SJCRH30 (cell line): ENCODE data around the gene AMN. TPM values are rescaled to one million over a fixed set of nuclear protein-coding genes. Genes with fewer than 3 reads are reported as not detected.
"Not testable (repeated sequence)": the region's sequence is repeated elsewhere in the genome, so short reads cannot be mapped to it uniquely, and the experiment has no call there.

ENCODE experiments used
- DNase-seq, 2 experiments: peaks; one replicate each; pipeline ENCODE4 v3.0.0-alpha.2; 2015 to 2020
- H3K27ac ChIP-seq: fragments of 250-450 bp; sonication (Bioruptor Pico); 2 replicates; pipeline ENCODE4 v1.5.1; 2020; ENCODE audit warnings: mild to moderate bottlenecking, moderate library complexity
- H3K27me3 ChIP-seq: fragments of 250-450 bp; sonication (Bioruptor Pico); 2 replicates; pipeline ENCODE4 v1.5.1; 2020; ENCODE audit warnings: mild to moderate bottlenecking, moderate library complexity
- H3K36me3 ChIP-seq: fragments of 250-450 bp; sonication (Bioruptor Pico); 2 replicates; pipeline ENCODE4 v1.5.1; 2020; ENCODE audit warnings: mild to moderate bottlenecking, moderate library complexity
- H3K4me1 ChIP-seq: fragments of 250-450 bp; sonication (Bioruptor Pico); 2 replicates; pipeline ENCODE4 v1.5.1; 2020; ENCODE audit warnings: mild to moderate bottlenecking, moderate library complexity
- H3K4me3 ChIP-seq: fragments of 250-450 bp; sonication (Bioruptor Pico); 2 replicates; pipeline ENCODE4 v1.5.1; 2020; ENCODE audit warnings: mild to moderate bottlenecking, moderate library complexity
- H3K9me3 ChIP-seq: fragments of 250-450 bp; sonication (Bioruptor Pico); replicated peaks from 2 replicates; pipeline ENCODE4 v1.5.1; 2020; ENCODE audit warnings: mild to moderate bottlenecking, moderate library complexity
- total RNA-seq: library from RNA; depleted of rRNA; stranded (reverse); fragments of >200 nt; shearing (Covaris generic); gene quantifications from 2 replicates; pipeline ENCODE4 v1.2.3, GENCODE V29; 2014

AMN gene
- total RNA-seq, 1 experiment from 2014 or later, result not detected

DNA sequence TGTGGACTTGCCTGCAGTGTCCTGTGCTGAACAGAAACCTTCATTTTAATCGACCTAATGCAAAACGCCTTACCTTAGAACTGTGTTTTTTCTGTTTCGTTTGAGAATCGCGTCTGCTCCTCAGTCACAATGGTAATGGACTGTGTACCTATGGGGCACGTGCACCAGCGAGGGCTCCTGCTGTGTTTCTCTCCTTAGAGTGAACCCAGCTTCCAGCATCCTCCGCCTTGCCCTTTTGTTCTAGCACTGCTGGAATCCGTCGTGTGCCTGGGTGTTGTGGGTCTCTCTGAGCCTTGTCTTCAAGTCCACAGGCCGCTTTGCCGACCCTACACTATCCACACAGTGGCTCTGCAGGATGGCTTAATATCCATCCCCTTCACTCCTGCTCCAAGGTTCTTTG is 3.6 kb downstream of the AMN start:
- no peak overlapping the region for H3K27ac ChIP-seq
- H3K9me3 ChIP-seq, result no peaks in the 10 kb centered on the region
- H3K27me3 ChIP-seq, result no peaks in the 10 kb centered on the region
- no peaks in the 10 kb centered on the region for H3K36me3 ChIP-seq
- no peaks in the 10 kb centered on the region for H3K4me1 ChIP-seq
- H3K4me3 ChIP-seq, result no peak overlapping the region
- no peak for DNase-seq

DNA sequence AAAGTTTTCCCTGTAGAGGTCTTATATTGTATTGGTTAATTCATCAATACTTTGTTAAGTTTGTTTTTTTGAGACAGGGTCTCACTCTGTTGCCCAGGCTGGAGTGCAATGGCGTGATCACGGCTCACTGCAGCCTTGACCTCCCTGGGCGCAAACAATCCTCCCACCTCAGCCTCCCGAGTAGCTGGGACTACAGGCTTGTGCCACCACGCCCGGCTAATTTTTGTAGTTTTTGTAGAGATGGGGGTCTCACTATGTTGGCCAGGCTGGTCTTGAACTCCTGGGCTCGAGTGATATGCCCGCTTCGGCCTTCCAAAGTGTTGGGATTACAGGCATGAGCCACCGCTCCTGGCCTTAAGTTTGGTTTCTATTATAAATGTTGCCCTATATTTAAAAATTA is 4.4 kb downstream of the AMN start:
- not testable (repeated sequence) for H3K36me3 ChIP-seq, H3K4me1 ChIP-seq, H3K27ac ChIP-seq, H3K27me3 ChIP-seq, DNase-seq, H3K9me3 ChIP-seq, H3K4me3 ChIP-seq

DNA sequence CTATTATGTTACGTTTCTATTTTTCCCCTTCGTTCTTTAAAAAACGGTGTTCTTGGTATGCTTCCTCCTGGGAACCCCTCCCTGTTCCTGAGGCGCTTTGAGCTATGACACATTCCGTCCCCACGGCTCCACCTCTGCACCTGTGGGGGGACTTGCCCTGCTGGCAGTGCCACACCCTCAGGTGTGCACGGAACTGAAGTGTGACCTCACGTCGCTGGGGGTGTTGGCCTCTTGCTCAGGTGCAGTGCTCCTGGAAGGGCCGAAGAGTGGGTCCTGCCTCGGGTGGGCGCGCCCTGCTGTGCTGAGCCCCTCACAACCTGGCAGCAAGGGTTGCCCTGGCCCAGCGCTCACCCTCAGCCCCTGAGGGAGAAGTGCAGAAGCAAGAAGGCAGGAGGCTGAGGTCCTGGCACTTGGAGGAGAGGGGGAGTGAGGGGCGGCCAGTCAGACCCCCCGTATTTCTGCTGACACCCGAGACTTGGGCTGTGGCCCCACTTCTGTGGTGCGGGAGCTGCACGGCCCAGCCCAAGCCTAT is 4.9 kb downstream of the AMN start:
- no peak for DNase-seq

DNA sequence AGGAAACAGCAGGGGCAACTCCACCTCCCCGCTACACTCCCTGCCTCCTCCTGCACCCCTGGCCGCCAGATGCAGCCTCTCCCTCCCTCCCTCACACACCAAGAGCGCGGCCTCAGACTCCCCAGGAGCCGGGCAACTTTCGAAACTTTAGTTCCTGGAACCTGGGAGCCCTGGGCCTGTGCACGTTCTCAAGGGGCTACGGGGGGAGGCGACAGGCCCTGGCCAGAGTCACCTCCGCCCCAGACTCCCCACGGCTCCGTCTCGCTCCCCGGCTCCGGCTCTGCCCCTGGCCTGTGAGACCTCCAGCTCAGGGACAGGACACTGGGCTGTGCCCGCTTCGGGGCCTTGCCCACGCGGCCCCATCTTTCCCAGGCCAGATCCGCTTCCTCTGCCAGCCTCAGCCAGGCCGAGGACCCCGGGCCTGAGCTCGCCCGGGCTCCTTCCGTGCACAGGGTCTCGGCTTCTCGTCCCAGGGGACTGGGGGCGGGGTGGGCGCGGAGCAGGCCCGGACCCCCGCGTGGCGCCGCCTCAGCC is 5.5 kb downstream of the AMN start:
- H3K36me3 ChIP-seq, result no peaks in the 10 kb centered on the region
- no peak for DNase-seq
- H3K27me3 ChIP-seq, result no peaks in the 10 kb centered on the region
- H3K9me3 ChIP-seq, result no peaks in the 10 kb centered on the region
- no peak overlapping the region for H3K27ac ChIP-seq
- no peaks in the 10 kb centered on the region for H3K4me1 ChIP-seq
- no peak overlapping the region for H3K4me3 ChIP-seq

More for the DNA sequence above, 4.9 kb downstream of the AMN start:
- H3K9me3 ChIP-seq, result no peaks in the 10 kb centered on the region
- H3K36me3 ChIP-seq, result no peaks in the 10 kb centered on the region
- H3K27ac ChIP-seq, result no peak overlapping the region
- H3K27me3 ChIP-seq, result no peaks in the 10 kb centered on the region
- no peak overlapping the region for H3K4me3 ChIP-seq
- no peaks in the 10 kb centered on the region for H3K4me1 ChIP-seq

DNA sequence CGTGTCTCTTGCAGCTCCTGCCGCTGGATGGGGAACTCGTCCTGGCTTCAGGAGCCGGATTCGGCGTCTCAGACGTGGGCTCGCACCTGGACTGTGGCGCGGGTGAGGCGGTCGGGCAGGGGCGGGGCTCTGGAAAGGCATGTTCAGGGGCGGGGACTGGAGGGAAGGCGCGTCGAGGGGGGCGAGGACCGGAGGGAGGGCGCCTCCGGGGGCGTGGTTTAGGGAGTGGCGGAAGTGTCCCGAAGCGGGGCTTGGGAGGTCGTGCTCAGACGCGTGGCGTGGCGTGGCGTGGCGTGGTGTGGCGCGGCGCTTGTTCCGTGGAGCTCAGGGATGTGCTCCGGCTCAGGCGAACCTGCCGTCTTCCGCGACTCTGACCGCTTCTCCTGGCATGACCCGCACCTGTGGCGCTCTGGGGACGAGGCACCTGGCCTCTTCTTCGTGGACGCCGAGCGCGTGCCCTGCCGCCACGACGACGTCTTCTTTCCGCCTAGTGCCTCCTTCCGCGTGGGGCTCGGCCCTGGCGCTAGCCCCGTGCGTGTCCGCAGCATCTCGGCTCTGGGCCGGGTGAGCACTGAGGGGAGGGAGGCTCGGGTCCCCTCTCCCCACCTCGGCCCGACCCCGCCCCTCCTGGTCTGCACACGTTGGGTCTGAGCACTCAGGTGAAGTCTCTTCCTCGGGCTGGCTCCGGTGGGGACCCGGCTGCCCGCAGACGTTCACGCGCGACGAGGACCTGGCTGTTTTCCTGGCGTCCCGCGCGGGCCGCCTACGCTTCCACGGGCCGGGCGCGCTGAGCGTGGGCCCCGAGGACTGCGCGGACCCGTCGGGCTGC is 6.2 kb downstream of the AMN start:
- DNase-seq, result no peak
- Histone ChIP-seq H3K4me1 (no peaks in the 10 kb centered on the region), H3K4me3 (no peak overlapping the region), H3K36me3 (no peaks in the 10 kb centered on the region; the same call in 1 of the 2 replicates), H3K9me3 (no peaks in the 10 kb centered on the region), H3K27ac (no peak overlapping the region), H3K27me3 (no peaks in the 10 kb centered on the region)

DNA sequence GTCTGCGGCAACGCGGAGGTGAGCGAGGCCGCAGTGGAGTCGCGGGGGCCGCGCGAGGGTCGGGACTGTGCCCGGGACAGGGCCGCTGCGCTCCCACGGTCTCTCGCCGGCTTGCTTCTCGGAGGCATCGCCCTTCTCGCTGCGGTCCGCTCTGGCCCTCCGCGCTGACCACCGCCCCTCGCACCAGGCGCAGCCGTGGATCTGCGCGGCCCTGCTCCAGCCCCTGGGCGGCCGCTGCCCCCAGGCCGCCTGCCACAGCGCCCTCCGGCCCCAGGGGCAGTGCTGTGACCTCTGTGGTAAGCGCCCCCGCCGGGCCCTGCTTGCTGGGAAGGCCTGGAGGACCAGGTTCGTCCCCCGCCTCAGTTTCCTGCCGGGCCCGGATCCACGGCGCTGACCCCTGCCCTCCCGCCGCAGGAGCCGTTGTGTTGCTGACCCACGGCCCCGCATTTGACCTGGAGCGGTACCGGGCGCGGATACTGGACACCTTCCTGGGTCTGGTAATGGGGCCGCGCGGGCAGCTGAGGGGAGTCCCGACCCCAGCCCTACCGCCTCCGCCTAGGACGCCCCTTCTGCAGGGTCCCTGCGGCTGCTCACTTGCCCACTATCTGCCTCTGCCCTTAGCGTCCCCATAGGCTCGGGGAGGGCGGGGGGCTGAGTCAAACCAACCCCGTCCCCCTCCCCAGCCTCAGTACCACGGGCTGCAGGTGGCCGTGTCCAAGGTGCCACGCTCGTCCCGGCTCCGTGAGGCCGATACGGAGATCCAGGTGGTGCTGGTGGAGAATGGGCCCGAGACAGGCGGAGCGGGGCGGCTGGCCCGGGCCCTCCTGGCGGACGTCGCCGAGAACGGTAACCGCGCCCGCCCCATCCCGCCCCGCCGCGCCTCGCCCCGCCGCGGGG is 7.0 kb downstream of the AMN start:
- no peaks in the 10 kb centered on the region for H3K27me3 ChIP-seq
- no peaks in the 10 kb centered on the region for H3K4me1 ChIP-seq
- no peak overlapping the region for H3K4me3 ChIP-seq
- DNase-seq, result no peak
- H3K27ac ChIP-seq, result no peak overlapping the region
- no peaks in the 10 kb centered on the region for H3K9me3 ChIP-seq
- H3K36me3 ChIP-seq, result no peaks in the 10 kb centered on the region; the same call in 1 of the 2 replicates

DNA sequence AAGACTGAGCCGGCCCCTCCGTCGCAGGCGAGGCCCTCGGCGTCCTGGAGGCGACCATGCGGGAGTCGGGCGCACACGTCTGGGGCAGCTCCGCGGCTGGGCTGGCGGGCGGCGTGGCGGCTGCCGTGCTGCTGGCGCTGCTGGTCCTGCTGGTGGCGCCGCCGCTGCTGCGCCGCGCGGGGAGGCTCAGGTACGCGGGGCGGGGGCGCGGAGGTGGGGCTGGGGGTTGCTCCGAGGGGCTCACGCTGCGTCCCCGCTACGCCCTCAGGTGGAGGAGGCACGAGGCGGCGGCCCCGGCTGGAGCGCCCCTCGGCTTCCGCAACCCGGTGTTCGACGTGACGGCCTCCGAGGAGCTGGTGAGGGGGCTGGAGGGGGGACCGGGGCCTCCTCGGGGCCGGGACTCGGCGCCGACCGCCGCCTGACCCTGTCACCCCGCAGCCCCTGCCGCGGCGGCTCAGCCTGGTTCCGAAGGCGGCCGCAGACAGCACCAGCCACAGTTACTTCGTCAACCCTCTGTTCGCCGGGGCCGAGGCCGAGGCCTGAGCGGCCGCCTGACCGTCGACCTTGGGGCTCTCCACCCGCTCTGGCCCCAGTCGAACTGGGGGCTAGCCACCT is 7.8 kb downstream of the AMN start:
- H3K36me3 ChIP-seq, result no peaks in the 10 kb centered on the region; the same call in 1 of the 2 replicates
- H3K4me3 ChIP-seq, result no peak overlapping the region
- H3K27ac ChIP-seq, result no peak overlapping the region
- no peaks in the 10 kb centered on the region for H3K4me1 ChIP-seq
- DNase-seq, result no peak
- H3K9me3 ChIP-seq, result no peaks in the 10 kb centered on the region
- no peaks in the 10 kb centered on the region for H3K27me3 ChIP-seq

DNA sequence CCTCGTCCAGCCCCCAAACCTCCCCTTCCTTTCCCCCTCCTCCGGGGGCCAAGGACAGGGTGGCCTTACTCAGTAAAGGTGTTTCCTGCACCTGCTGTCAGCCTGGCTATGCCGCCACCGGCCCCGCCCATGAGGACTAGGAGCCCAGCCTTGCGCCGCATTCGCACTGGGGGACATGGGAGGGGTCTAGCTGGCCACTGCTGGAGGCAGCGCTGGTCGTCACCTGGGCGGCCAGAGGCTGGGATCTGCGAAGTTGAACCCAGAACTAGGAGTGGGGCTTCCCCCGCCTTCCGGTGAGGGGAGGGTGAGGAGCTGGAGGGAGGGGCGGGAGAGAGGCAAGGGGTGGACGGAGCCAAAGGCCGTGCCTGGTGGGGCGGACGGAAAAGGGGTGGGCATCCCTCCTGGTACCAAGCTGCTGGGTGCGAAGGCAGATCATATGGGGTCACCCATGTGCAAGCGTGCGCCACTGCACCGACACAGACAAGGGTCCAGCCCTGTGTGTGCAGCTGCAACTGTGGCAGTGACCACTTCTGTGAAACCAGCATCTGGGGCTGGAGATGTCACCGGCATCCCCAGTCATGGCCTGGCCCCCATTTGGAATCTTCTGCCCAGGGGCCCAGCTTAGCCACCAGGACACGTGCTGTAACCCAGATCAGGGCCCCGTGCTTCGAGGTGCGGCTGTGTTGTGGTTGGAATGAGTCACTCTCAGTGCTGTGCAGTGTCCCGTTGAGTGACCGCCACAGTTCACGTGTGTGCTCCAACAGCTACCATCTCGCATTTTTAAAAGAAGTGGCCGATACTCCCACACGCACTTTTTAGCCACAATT is 8.5 kb downstream of the AMN start:
- Histone ChIP-seq H3K27me3 (no peaks in the 10 kb centered on the region), H3K36me3 (no peaks in the 10 kb centered on the region; the same call in 1 of the 2 replicates), H3K4me3 (no peak overlapping the region), H3K27ac (no peak overlapping the region), H3K4me1 (no peaks in the 10 kb centered on the region), H3K9me3 (no peaks in the 10 kb centered on the region)
- no peak for DNase-seq

DNA sequence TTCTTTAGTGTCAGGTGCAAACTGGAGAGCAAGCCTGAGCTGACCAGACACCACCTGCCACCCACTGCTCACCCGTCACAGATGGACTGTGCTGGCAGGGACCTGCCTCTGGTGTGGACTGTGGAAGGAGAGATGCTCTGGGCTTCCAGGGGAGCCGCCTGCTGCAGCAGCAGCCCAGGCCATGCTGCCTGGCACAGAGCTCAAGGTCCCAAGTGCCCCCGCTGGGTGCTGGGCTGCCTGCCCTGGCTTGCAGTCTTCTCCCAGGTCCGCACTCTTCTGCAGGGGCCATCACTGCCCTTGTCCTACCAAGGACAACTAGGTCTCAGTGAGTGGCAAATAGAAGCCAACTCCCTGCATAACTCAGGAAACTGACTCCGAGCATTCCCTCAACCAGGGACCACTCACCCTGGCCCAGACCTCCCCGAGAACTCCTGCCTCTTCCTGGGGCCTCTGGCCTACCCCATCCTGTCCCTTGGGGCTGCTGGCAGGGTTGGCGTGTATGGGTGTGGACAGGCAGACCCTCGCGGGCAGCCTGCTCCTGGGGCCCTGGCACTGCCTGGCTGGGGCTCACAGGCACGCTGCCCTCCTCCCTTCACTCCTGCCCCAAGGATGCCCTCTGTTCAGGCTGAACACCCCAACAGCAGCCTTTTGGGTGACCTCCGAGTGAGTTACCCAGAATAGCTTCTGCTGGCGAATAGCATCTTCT is 9.3 kb downstream of the AMN start:
- no peaks in the 10 kb centered on the region; the same call in 1 of the 2 replicates for H3K36me3 ChIP-seq
- no peaks in the 10 kb centered on the region for H3K4me1 ChIP-seq
- H3K4me3 ChIP-seq, result no peak overlapping the region
- no peaks in the 10 kb centered on the region for H3K9me3 ChIP-seq
- H3K27ac ChIP-seq, result no peak overlapping the region
- no peak for DNase-seq
- no peaks in the 10 kb centered on the region for H3K27me3 ChIP-seq

DNA sequence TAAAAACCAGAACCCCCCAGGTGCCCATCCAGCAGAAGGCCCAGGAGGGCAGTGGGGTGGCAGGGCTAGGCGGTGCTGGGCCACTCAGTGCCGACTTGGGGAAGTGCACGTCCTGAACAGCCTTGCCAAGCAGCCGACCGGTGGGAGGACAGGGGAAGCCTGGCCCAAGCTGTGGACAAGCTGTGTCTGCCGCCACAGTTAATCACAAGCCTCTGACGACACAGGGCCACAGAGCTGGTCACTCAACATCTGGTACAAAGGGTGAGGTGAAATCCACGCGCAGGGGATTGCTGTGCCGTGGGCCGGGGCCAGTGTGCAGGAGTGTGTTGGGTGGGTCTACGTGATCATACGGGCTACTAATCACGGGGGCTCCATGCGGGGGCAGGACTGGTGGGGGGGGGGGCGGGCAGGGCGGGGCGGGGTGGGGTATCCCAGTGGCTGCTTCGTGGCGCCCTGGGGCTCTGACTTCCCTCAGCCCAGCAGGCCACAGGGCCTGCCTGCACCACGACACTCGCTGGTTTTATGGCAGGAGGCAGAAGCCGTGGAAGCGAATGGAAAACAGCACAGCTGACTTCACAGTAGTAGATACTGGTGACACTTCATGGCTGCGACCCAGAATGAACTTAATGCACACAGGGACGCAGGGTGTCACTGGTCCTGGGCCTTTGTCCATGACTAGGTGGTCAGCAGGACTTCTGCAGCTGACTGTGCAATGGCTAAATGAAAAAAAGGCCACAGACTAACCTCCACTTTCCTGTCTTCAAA is 10.2 kb downstream of the AMN start:
- DNase-seq, result no peak
- Histone ChIP-seq H3K4me3 (no peak overlapping the region), H3K36me3 (no peaks in the 10 kb centered on the region; the same call in 1 of the 2 replicates), H3K27me3 (no peaks in the 10 kb centered on the region), H3K4me1 (no peaks in the 10 kb centered on the region), H3K27ac (no peak overlapping the region), H3K9me3 (no peaks in the 10 kb centered on the region)

DNA sequence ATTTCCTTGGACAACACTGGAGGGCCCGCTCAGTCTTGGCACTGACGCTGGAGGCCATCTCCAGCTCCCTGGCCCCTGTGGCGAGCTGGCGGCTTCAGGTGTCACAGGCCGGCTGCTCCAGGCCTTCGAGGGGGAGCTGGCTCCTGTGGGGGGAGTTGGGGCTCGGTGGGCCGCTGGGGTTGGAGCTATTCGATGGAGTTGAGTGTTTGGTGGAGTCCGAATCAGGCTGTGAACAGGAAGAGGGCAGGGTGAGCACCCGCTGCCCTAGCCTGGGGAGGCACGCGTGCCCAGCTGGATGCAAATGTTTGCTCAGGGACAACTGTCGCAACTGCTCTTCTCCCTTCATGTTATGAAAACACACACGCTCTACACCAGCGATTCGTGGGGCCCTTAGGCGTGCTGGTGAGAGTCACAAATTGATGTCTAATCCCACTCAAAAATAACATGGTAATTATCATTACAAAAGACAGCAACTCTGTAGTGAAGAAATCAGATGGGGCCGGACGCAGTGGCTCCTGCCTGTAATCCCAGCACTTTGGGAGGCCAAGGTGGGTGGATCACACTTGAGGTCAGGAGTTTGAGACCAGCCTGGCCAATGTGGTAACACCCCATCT is 11.3 kb downstream of the AMN start:
- H3K27me3 ChIP-seq, result no peaks in the 10 kb centered on the region
- no peak overlapping the region for H3K27ac ChIP-seq
- no peaks in the 10 kb centered on the region for H3K9me3 ChIP-seq
- H3K4me1 ChIP-seq, result no peaks in the 10 kb centered on the region
- no peak overlapping the region for H3K4me3 ChIP-seq
- no peaks in the 10 kb centered on the region; the same call in 1 of the 2 replicates for H3K36me3 ChIP-seq
- no peak for DNase-seq

DNA sequence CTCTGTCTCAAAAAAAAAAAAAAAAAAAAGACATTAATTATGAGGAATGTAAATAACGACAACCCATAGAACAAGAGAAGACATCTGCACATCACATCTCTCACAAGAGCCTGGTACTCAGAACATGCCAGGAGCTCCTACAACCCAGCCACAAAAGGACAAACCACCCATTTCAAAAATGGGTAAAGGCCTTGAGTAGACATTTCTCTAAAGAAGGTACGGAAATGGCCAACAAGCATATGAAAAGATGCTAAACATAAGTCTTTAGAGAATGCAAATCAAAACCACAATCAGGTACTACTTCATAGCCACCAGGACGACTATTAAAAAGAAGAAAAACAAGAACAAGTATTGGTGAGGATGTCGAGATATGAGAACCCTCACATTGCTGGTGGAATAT is 13.3 kb downstream of the AMN start:
- Histone ChIP-seq H3K36me3 (peaks cover 2% of the 10 kb centered on the region; the same call in 1 of the 2 replicates), H3K4me3 (no peak overlapping the region), H3K4me1 (no peaks in the 10 kb centered on the region), H3K27ac (no peak overlapping the region), H3K27me3 (no peaks in the 10 kb centered on the region), H3K9me3 (no peaks in the 10 kb centered on the region)
- no peak for DNase-seq
